GM19438 (cell line): Measurements from ENCODE around the gene RAB40C.

Experiments
- ATAC-seq: cut with Tn5 transposase; IDR thresholded peaks from one replicate; pipeline ENCODE4 v1.9.1; 2021; ENCODE audit warnings: low read depth; ENCODE audit not compliant: unreplicated experiment

Gene RAB40C

DNA sequence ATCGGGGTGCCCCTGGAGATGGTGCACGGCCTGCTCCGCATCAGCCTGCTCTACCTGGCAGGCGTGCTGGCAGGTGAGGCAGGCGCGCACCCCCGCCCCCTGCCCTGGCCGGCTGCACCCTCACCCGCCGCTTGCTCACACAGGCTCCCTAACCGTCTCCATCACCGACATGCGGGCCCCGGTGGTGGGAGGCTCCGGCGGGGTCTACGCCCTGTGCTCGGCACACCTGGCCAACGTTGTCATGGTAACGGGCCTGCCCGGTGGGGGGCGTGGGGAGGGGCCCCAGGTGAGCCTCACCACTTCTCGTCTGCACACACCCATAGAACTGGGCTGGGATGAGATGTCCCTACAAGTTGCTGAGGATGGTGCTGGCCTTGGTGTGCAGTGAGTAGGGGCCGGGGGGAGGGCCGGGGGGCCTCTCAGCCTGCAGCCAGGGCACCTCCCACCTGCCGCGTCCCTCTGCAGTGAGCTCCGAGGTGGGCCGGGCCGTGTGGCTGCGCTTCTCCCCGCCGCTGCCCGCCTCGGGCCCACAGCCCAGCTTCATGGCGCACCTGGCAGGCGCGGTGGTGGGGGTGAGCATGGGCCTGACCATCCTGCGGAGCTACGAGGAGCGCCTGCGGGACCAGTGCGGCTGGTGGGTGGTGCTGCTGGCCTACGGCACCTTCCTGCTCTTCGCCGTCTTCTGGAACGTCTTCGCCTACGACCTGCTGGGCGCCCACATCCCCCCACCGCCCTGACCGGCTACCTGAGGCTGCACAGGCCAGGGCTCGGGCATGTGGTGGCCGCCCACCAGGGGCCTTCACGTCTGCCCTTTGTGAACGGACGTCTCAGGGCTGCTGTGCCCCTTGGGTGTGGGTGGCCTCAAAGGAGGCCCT lies 87.7 kb downstream of the RAB40C start:
- ATAC-seq, result no peak

DNA sequence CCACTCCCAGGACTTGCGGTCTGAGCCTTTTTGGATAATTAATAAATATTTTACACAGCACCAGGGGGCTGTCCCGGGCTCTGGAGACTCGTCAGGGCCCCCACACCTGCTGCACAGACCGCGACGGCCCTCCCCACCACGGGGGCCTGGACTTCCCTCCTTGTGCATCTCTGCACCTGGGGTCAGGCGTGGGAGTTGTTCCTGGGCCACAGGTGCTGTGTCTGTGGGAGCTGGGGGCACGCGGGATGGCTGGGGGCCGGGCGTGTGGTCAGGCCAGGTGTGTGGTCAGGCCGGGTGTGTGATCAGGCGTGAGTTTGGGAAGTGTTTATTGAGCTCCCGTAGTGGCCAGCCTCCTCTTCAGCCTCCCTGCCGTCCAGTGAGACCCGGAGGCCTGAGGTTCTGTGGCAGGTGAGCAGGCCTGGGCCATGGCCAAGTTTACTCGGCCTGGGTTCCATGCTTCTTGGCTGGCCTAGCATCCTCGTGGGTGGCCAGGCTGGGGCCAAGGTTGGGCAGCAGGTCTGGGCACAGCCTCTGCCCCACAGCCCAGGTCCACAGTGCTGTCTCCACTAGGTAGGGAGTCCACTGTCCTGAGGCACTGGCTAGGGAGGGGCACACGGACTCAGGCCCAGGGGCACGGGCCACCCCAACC lies 88.5 kb downstream of the RAB40C start:
- no peak for ATAC-seq
